HepG2 (cell line): ENCODE data around the gene MIDN. TPM values are rescaled to one million over a fixed set of nuclear protein-coding genes. Genes with fewer than 3 reads are reported as not detected.

Experiments used
- CEBPZ ChIP-seq: IDR thresholded peaks from 2 replicates; pipeline ENCODE4 v1.6.1; 2012; ENCODE audit warnings: low read length, improper control_type of control experiment
- MYC ChIP-seq: sonication (generic); formaldehyde crosslinking; IDR thresholded peaks from 2 replicates; pipeline ENCODE4 v1.9.0; 2021; ENCODE audit warnings: missing genetic modification reagents, borderline replicate concordance
- PHF5A ChIP-seq: IDR thresholded peaks from one replicate; pipeline ENCODE4 v1.6.1; 2018; ENCODE audit warnings: low read depth, missing genetic modification reagents; ENCODE audit not compliant: unreplicated experiment
- TCF7L2 ChIP-seq: IDR thresholded peaks from 2 replicates; pipeline ENCODE4 v1.6.1; 2011; ENCODE audit warnings: mild to moderate bottlenecking, low read depth, low read length, moderate library complexity
- TEAD3 ChIP-seq: optimal IDR thresholded peaks from 2 replicates; pipeline ENCODE3; 2016; ENCODE audit warnings: borderline replicate concordance
- ZBTB33 ChIP-seq: sonication (generic); formaldehyde crosslinking; IDR thresholded peaks from 2 replicates; pipeline ENCODE4 v1.4.0; 2020; ENCODE audit warnings: missing genetic modification reagents
- ZFP36 ChIP-seq: fragments of 150-350 bp; IDR thresholded peaks from 2 replicates; pipeline ENCODE4 v1.6.1; 2018; ENCODE audit warnings: borderline replicate concordance, low read length, low read depth; ENCODE audit not compliant: partially characterized antibody
- ZNF572 ChIP-seq: sonication (generic); formaldehyde crosslinking; IDR thresholded peaks from 2 replicates; pipeline ENCODE4 v1.5.1; 2020; ENCODE audit warnings: mild to moderate bottlenecking, missing genetic modification reagents
- ZNF740 ChIP-seq: sonication (generic); formaldehyde crosslinking; IDR thresholded peaks from 2 replicates; pipeline ENCODE4 v1.4.0; 2020; ENCODE audit warnings: missing genetic modification reagents
- polyA plus RNA-seq, 8 experiments: library from polyadenylated mRNA; depleted of rRNA in 3 of 8; stranded (reverse) in 7 of 8; unstranded in 1 of 8; fragments of >200 nt; fragmentation: Illumina TruSeq in 4 of 8; extraction: Trizol in 4 of 8; gene quantifications; 2 replicates each; pipeline versions ENCODE4 v1.2.1 to v1.2.3, GENCODE V29; 2011 to 2016; ENCODE audit warnings: low read depth in 4 of 8, missing spikeins in 1 of 8, mixed read lengths in 1 of 8; ENCODE audit not compliant: insufficient read depth in 1 of 8
- total RNA-seq, 5 experiments: library from RNA; depleted of rRNA; stranded (reverse); fragments of >200 nt; fragmentation: Illumina TruSeq; extraction: Trizol; gene quantifications; 2 replicates each; pipeline ENCODE4 v1.2.3, GENCODE V29; 2016; ENCODE audit warnings: low read depth in 1 of 5

MIDN gene
- total and polyA plus RNA-seq, 2 of the 13 experiments (the other 11 are each of a cell fraction or from before 2014, with no cell fraction given), result 8.4 to 18.0 TPM

GRCh38 chr19:1268226-1269064, 20.1 kb downstream of the MIDN start (continued):
- TF ChIP-seq CEBPZ (no peak), ZNF740 (CRISPR knock-in tag) (no peak), TEAD3 (peak; percentile 4), ZNF572 (CRISPR knock-in tag) (0 out of 2 replicates have a peak, but pooled peaks have one; percentile 56), ZBTB33 (0 out of 2 replicates have a peak, but pooled peaks have one; percentile 14), ZFP36 (no peak), PHF5A (CRISPR knock-in tag) (no peak), TCF7L2 (no peak), MYC (CRISPR knock-in tag) (0 out of 2 replicates have a peak, but pooled peaks have one; percentile 27)
